ENCODE results near the gene MPZ.

Gene MPZ

GRCh38 chr1:161274874-161275273 is 34.9 kb downstream of the MPZ start:
- TF ChIP-seq, protein P1, sequence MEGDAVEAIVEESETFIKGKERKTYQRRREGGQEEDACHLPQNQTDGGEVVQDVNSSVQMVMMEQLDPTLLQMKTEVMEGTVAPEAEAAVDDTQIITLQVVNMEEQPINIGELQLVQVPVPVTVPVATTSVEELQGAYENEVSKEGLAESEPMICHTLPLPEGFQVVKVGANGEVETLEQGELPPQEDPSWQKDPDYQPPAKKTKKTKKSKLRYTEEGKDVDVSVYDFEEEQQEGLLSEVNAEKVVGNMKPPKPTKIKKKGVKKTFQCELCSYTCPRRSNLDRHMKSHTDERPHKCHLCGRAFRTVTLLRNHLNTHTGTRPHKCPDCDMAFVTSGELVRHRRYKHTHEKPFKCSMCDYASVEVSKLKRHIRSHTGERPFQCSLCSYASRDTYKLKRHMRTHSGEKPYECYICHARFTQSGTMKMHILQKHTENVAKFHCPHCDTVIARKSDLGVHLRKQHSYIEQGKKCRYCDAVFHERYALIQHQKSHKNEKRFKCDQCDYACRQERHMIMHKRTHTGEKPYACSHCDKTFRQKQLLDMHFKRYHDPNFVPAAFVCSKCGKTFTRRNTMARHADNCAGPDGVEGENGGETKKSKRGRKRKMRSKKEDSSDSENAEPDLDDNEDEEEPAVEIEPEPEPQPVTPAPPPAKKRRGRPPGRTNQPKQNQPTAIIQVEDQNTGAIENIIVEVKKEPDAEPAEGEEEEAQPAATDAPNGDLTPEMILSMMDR (IDR thresholded peaks at IDR 0.05) = no peak
- Histone ChIP-seq H3K27me3 (peaks cover 0 to 5% of the 10 kb centered on the region in 2 donors), H3K4me3 (no peak overlapping the region), H3K4me1 (no peaks in the 10 kb centered on the region), H3K36me3 (no peaks in the 10 kb centered on the region), H3K9me3 (no peaks in the 10 kb centered on the region), H3K27ac (no peak overlapping the region)
- DNase-seq = no peak
- intact Hi-C loops (cut with DNase I; ENCODE audit: low total_unique reads) = no loop called here

DNA sequence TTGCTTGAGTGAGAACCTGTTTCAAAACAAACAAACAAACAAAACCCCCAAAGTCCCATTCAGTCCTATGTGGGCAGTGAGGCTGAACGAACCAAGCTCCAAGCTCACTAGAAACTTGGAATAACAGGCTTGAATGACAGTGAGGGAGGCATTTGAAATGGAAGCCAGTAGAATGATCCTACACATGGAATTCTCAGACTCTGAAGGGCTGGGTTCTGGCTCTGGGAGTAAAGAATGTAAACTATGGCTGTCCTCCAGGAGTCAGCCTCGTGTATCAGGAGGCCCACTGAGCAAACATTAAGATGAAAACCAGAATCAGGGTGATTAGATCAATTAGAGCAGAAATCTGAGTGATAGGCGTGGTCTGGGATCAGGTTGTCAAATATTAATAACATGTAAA is 36.4 kb downstream of the MPZ start:
- Histone ChIP-seq H3K9me3 (no peaks in the 10 kb centered on the region), H3K4me3 (no peak overlapping the region), H3K27ac (no peak overlapping the region), H3K4me1 (no peaks in the 10 kb centered on the region), H3K36me3 (no peaks in the 10 kb centered on the region), H3K27me3 (peaks cover 0 to 5% of the 10 kb centered on the region in 2 donors)
- TF ChIP-seq, protein P1 (IDR thresholded peaks at IDR 0.05) = no peak
- no peak for DNase-seq
- intact Hi-C loops (cut with DNase I; ENCODE audit: low total_unique reads) = no loop called here

- Histone ChIP-seq H3K4me3 (no peak overlapping the region), H3K9me3 (no peaks in the 10 kb centered on the region), H3K36me3 (no peaks in the 10 kb centered on the region), H3K4me1 (no peaks in the 10 kb centered on the region), H3K27me3 (peaks cover 0 to 12% of the 10 kb centered on the region in 2 donors), H3K27ac (no peak overlapping the region)
- intact Hi-C loops (cut with DNase I; ENCODE audit: low total_unique reads) = no loop called here
- TF ChIP-seq, protein P1 (IDR thresholded peaks at IDR 0.05) = no peak
- DNase-seq = no peak
These were observed 42.4 kb downstream of the MPZ start for GRCh38 chr1:161267321-161267720.

- intact Hi-C loops (cut with DNase I; ENCODE audit: low total_unique reads) = no loop called here
- Histone ChIP-seq H3K27ac (no peak overlapping the region), H3K4me1 (no peaks in the 10 kb centered on the region), H3K36me3 (no peaks in the 10 kb centered on the region), H3K9me3 (no peaks in the 10 kb centered on the region), H3K27me3 (peaks cover 0 to 13% of the 10 kb centered on the region in 2 donors), H3K4me3 (no peak overlapping the region)
- no peak for DNase-seq
- TF ChIP-seq, protein P1 (IDR thresholded peaks at IDR 0.05) = no peak
These were observed 42.9 kb downstream of the MPZ start for GRCh38 chr1:161266836-161267235.

GRCh38 chr1:161266202-161266601 is 43.6 kb downstream of the MPZ start:
- no peaks in the 10 kb centered on the region for H3K4me1 ChIP-seq
- TF ChIP-seq, protein P1 (IDR thresholded peaks at IDR 0.05) = no peak
- no peaks in the 10 kb centered on the region for H3K36me3 ChIP-seq
- no peaks in the 10 kb centered on the region for H3K9me3 ChIP-seq
- H3K4me3 ChIP-seq = no peak overlapping the region
- H3K27me3 ChIP-seq = peaks cover 0 to 19% of the 10 kb centered on the region in 2 donors
- intact Hi-C loops (cut with DNase I; ENCODE audit: low total_unique reads) = no loop called here
- DNase-seq = no peak
- H3K27ac ChIP-seq = no peak overlapping the region

- Histone ChIP-seq H3K4me1 (no peaks in the 10 kb centered on the region), H3K27me3 (peaks cover 0 to 28% of the 10 kb centered on the region in 2 donors), H3K36me3 (no peaks in the 10 kb centered on the region), H3K4me3 (no peak overlapping the region), H3K9me3 (no peaks in the 10 kb centered on the region), H3K27ac (no peak overlapping the region)
- intact Hi-C loops (cut with DNase I; ENCODE audit: low total_unique reads) = no loop called here
- TF ChIP-seq, protein P1 (IDR thresholded peaks at IDR 0.05) = no peak
- no peak for DNase-seq
These were observed 44.5 kb downstream of the MPZ start for GRCh38 chr1:161265305-161265704.

Data from tibial artery (tissue), 4 donors.